ENCODE measurements around the gene ALX1.

GRCh38 chr12:85322715-85323114 lies 42.7 kb downstream of the ALX1 start:
- TF ChIP-seq, protein P1, sequence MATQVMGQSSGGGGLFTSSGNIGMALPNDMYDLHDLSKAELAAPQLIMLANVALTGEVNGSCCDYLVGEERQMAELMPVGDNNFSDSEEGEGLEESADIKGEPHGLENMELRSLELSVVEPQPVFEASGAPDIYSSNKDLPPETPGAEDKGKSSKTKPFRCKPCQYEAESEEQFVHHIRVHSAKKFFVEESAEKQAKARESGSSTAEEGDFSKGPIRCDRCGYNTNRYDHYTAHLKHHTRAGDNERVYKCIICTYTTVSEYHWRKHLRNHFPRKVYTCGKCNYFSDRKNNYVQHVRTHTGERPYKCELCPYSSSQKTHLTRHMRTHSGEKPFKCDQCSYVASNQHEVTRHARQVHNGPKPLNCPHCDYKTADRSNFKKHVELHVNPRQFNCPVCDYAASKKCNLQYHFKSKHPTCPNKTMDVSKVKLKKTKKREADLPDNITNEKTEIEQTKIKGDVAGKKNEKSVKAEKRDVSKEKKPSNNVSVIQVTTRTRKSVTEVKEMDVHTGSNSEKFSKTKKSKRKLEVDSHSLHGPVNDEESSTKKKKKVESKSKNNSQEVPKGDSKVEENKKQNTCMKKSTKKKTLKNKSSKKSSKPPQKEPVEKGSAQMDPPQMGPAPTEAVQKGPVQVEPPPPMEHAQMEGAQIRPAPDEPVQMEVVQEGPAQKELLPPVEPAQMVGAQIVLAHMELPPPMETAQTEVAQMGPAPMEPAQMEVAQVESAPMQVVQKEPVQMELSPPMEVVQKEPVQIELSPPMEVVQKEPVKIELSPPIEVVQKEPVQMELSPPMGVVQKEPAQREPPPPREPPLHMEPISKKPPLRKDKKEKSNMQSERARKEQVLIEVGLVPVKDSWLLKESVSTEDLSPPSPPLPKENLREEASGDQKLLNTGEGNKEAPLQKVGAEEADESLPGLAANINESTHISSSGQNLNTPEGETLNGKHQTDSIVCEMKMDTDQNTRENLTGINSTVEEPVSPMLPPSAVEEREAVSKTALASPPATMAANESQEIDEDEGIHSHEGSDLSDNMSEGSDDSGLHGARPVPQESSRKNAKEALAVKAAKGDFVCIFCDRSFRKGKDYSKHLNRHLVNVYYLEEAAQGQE (IDR thresholded peaks at IDR 0.05; ENCODE audit: borderline replicate concordance): no peak
- TF ChIP-seq, protein P1 (CRISPR knock-in tag; IDR thresholded peaks at IDR 0.05; ENCODE audit: low read depth): no peak
- TF ChIP-seq NFE2L1 (tag; IDR thresholded peaks at IDR 0.05; ENCODE audit: borderline replicate concordance, low read depth) (no peak), ELF1 (tag; IDR thresholded peaks at IDR 0.05) (no peak), EP300 (IDR thresholded peaks at IDR 0.05; ENCODE audit: low read length) (no peak), ZBTB43 (CRISPR knock-in tag; IDR thresholded peaks at IDR 0.05) (no peak)
